GM10248 (cell line): ENCODE measurements around the gene PRKACG.

Source experiments
- CTCF ChIA-PET: fragments of 300-600 bp; sonication (Branson Sonifier 250); formaldehyde crosslinking; extraction: SDS; loops from one replicate; lab custom pipeline; 2021; ENCODE audit warnings: antibody characterized with exemption; lab: Yijun Ruan, JAX
- POLR2A ChIA-PET: fragments of 350-650 bp; sonication (Branson Sonifier 250); formaldehyde crosslinking; extraction: SDS; loops from one replicate; lab custom pipeline; 2020; ENCODE audit warnings: antibody characterized with exemption; lab: Yijun Ruan, JAX
- DNase-seq: peaks from one replicate; pipeline ENCODE4 v3.0.0; 2012; ENCODE audit errors: extremely low spot score
- CTCF ChIP-seq: IDR thresholded peaks from 2 replicates; pipeline ENCODE4 v1.5.1; 2012; ENCODE audit warnings: mild to moderate bottlenecking, low read depth; ENCODE audit errors: extremely low read depth, missing control alignments, control extremely low read depth

Gene PRKACG

GRCh38 chr9:69036799-69037198 lies 22.9 kb upstream of the PRKACG start:
- ChIA-PET POLR2A (no interaction called here), CTCF (interaction anchor here (1.1 to 7.5 kb wide), 16 partner anchors 7 to 477 kb away, joined by 3 to 56 read pairs (median 8); no protein-coding TSS in a partner anchor)

GRCh38 chr9:69036309-69036708 lies 22.4 kb upstream of the PRKACG start:
- peak; percentile 54 for DNase-seq
- TF ChIP-seq CTCF: no peak
- ChIA-PET POLR2A (no interaction called here), CTCF (interaction anchor here (0.7 to 7.5 kb wide), 38 partner anchors 8 to 511 kb away, joined by 3 to 56 read pairs (median 5); no protein-coding TSS in a partner anchor)

More at GRCh38 chr9:69036799-69037198, 22.9 kb upstream of the PRKACG start:
- TF ChIP-seq CTCF: no peak
- no peak for DNase-seq

- CTCF ChIA-PET: interaction anchor here (0.6 to 7.5 kb wide), 58 partner anchors 8 to 844 kb away, joined by 3 to 56 read pairs (median 4); no protein-coding TSS in a partner anchor
- peak; percentile 98 for TF ChIP-seq CTCF
- POLR2A ChIA-PET: no interaction called here
Measured at GRCh38 chr9:69035438-69036308, 21.8 kb upstream of the PRKACG start, which contains the start of gene FXN. Gene FXN (plus strand): TSS chr9:69035752. CDS start chr9:69035783, 31 bp downstream.

GRCh38 chr9:69034071-69034470 lies 20.2 kb upstream of the PRKACG start:
- no peak for TF ChIP-seq CTCF
- ChIA-PET POLR2A (interaction anchor here (0.6 kb wide), 1 partner anchor 181 kb away, joined by 5 read pairs; no protein-coding TSS in a partner anchor), CTCF (interaction anchor here (0.9 to 7.5 kb wide), 11 partner anchors 10 to 474 kb away, joined by 3 to 56 read pairs (median 4); no protein-coding TSS in a partner anchor)
- no peak for DNase-seq

More at GRCh38 chr9:69035438-69036308, 21.8 kb upstream of the PRKACG start, which contains the start of gene FXN:
- DNase-seq: peak; percentile 93

DNA sequence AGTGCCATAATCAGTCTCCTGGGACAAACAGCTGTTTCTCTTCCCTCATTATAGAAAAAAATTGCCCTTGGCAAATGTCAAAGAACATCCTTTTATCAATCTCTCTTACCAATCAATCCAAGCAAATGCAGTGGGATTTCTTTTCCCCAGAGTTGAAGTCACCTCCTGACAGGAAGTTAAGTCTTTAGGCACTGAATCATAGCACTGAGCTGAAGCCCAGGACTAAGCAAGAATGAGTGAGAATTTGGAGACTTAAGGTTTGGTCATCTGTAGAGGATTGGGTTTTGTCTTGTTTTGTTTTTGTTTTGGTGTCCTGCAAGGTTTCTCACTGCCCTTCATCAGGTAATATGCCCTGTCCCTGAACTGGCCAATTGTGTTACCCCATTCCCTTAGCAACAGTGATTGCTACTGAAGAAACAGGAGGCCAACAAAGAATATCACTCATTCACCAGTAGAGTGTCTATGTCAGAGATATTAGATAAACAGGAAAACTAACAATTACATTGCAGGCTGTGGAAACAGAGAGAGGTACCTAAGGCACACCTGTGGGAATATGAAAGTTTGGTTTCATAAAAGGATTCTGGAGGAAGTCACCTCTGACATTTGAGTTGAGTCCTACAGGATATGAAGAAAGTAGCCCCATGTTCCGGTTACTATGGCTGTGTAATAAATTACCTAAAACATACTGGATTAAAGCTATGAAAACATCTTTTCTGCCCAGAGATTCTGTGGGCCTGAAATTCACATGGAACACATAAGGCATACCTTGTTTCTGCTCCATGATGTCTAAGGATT lies 17.1 kb upstream of the PRKACG start:
- ChIA-PET CTCF (interaction anchor here (0.9 to 2.2 kb wide), 5 partner anchors 32 to 471 kb away, joined by 3 to 6 read pairs (median 3); no protein-coding TSS in a partner anchor), POLR2A (no interaction called here)
- no peak for TF ChIP-seq CTCF
- DNase-seq: no peak

- ChIA-PET CTCF (interaction anchor here (1.8 to 2.2 kb wide), 2 partner anchors 10 to 446 kb away, joined by 6 read pairs; no protein-coding TSS in a partner anchor), POLR2A (no interaction called here)
- no peak for TF ChIP-seq CTCF
- no peak for DNase-seq
Measured at GRCh38 chr9:69029535-69029934, 15.6 kb upstream of the PRKACG start.
